Measurements from ENCODE around the gene ECE1. TPM values are rescaled to one million over a fixed set of nuclear protein-coding genes. Genes with fewer than 3 reads are reported as not detected.

The ECE1 gene
- total and polyA plus RNA-seq, 2 of the 4 experiments (the other 2 are of a cell fraction): 61.8 to 124 TPM

- dilution Hi-C loops (cut with HindIII; ENCODE audit: low sequenced_read_pairs, unreplicated experiment): no loop called here
- CTCF ChIA-PET: no interaction called here
Observed at GRCh38 chr1:21300774-21301173, 10.5 kb upstream of the ECE1 start.

More at GRCh38 chr1:21300774-21301173, 10.5 kb upstream of the ECE1 start:
- Histone ChIP-seq H4K20me1 (ENCODE audit: insufficient read depth, low read length) (peaks cover 39% of the 10 kb centered on the region), H3K9me3 (ENCODE audit: control insufficient read depth, insufficient read depth, low read length) (no peaks in the 10 kb centered on the region), H2AK5ac (ENCODE audit: low read depth, low read length) (peak overlapping the region; percentile 12; the same call in 1 of the 2 replicates), H3K4me1 (ENCODE audit: control insufficient read depth, insufficient read depth, low read length) (peaks cover 32% of the 10 kb centered on the region), H3K27me3 (ENCODE audit: control insufficient read depth, insufficient read depth, low read length) (no peaks in the 10 kb centered on the region), H3K79me1 (ENCODE audit: low read depth in 1 of 2, low read length in 2 of 2) (peaks cover 48 to 86% of the 10 kb centered on the region in 2 experiments), H3K9ac (ENCODE audit: low read depth, low read length) (no peak overlapping the region), H3K36me3 (ENCODE audit: control insufficient read depth, insufficient read depth, low read length) (peaks cover 4% of the 10 kb centered on the region; the same call in 1 of the 2 replicates), H2BK120ac (ENCODE audit: low read depth, low read length) (no peak overlapping the region; the same call in 1 of the 2 replicates), H3K23ac (ENCODE audit: low read depth, low read length) (no peak overlapping the region), H2BK15ac (ENCODE audit: low read depth, low read length) (0 out of 3 replicates have a peak overlapping the region, but pooled peaks have one; percentile 4), H3K18ac (ENCODE audit: low read depth, low read length) (no peak overlapping the region), H2AFZ (replicated peaks; ENCODE audit: low read length, poor library complexity) (no peak overlapping the region), H2AK9ac (replicated peaks; ENCODE audit: low read depth, low read length, poor library complexity) (no peak overlapping the region), H2BK5ac (ENCODE audit: low read depth, low read length, poor library complexity, severe bottlenecking) (no peak overlapping the region), H2BK20ac (ENCODE audit: low read depth, low read length) (no peak overlapping the region), H3K9me1 (ENCODE audit: insufficient read depth, low read length) (peaks cover 38% of the 10 kb centered on the region), H4K8ac (ENCODE audit: low read depth in 2 of 2, low read length in 2 of 2) (no peak overlapping the region; a peak in 1 of 4 replicates), H3K14ac (replicated peaks; ENCODE audit: low read depth, low read length) (no peak overlapping the region), H3K56ac (ENCODE audit: extremely low read depth, insufficient read depth, low read length) (no peak overlapping the region), H3K4me3 (ENCODE audit: insufficient read depth, low read depth, low read length) (no peak overlapping the region), H3K4me2 (ENCODE audit: low read depth, low read length) (no peak overlapping the region), H4K5ac (ENCODE audit: low read depth, low read length) (no peak overlapping the region), H4K91ac (ENCODE audit: insufficient read depth, low read depth, low read length) (no peak overlapping the region), H3K27ac (ENCODE audit: insufficient read depth, low read length) (no peak overlapping the region), H3K4ac (ENCODE audit: low read depth, low read length) (peak overlapping the region; percentile 4; the same call in 1 of the 2 replicates)
- POLR2A ChIA-PET (ENCODE audit: unreplicated experiment): no interaction called here
- in situ Hi-C loops (cut with MboI; ENCODE audit: low sequenced_read_pairs): no loop called here
- TF ChIP-seq RFX5 (IDR thresholded peaks at IDR 0.05; ENCODE audit: low read depth, low read length): no peak
- TF ChIP-seq CEBPB (IDR thresholded peaks at IDR 0.05; ENCODE audit: low read depth, low read length): peak; percentile 22; the same call in 1 of the 2 replicates
- intact Hi-C loops (cut with micrococcal nuclease): no loop called here
- BruUV-seq (replicated peaks): no TSS peak
- DNase-seq (no peak), ATAC-seq (ENCODE audit: low read depth) (no peak)

Measured in IMR-90 (cell line).